Naive thymus-derived CD8-positive, alpha-beta T cell (primary cell): ENCODE results near the gene TMEFF2. TPM values are rescaled to one million over a fixed set of nuclear protein-coding genes. Genes with fewer than 3 reads are reported as not detected.
"Not testable (repeated sequence)": the region's sequence is repeated elsewhere in the genome, so short reads cannot be mapped to it uniquely, and the experiment has no call there.

ENCODE experiments used
- ATAC-seq, 2 donors: fragments of 150-1000 bp; cut with Tn5 transposase in 1 of 2; sonication (Bioruptor Pico), chemical (Tn5 transposase) in 1 of 2; 1 replicate in 1 of 2; 2 replicates in 1 of 2; pipeline ENCODE4 v1.10.0; 2021; ENCODE audit warnings: mild to moderate bottlenecking in 2 of 2, moderate library complexity in 2 of 2
- POLR2A ChIA-PET: fragments of 350-600 bp; sonication (Branson Sonifier 250); formaldehyde crosslinking; loops from one replicate; lab custom pipeline; 2021; ENCODE audit warnings: antibody characterized with exemption; lab: Charles Lee
- DNase-seq, 10 donors: peaks; one replicate each; pipeline versions ENCODE4 v3.0.0 to v3.0.0-alpha.2; 2020 to 2022
- H3K27ac Mint-ChIP-seq, 10 donors: one replicate each; pipeline ENCODE4 v1.8.0; 2020 to 2022; ENCODE audit warnings: mild to moderate bottlenecking in 10 of 10, mixed read lengths in 10 of 10, moderate library complexity in 4 of 10, inconsistent platforms in 1 of 10
- H3K27me3 Mint-ChIP-seq, 5 donors: one replicate each; pipeline ENCODE4 v1.8.0; 2021 to 2022; ENCODE audit warnings: mixed read lengths in 5 of 5
- H3K36me3 Mint-ChIP-seq, 3 donors: one replicate each; pipeline ENCODE4 v1.8.0; 2020 to 2022; ENCODE audit warnings: mixed read lengths in 3 of 3, mild to moderate bottlenecking in 2 of 3, inconsistent platforms in 1 of 3
- H3K4me1 Mint-ChIP-seq, 4 donors: one replicate each; pipeline ENCODE4 v1.8.0; 2021 to 2022; ENCODE audit warnings: mixed read lengths in 4 of 4
- H3K4me3 Mint-ChIP-seq, 10 donors: one replicate each; pipeline ENCODE4 v1.8.0; 2020 to 2022; ENCODE audit warnings: mild to moderate bottlenecking in 10 of 10, mixed read lengths in 10 of 10, moderate library complexity in 6 of 10, inconsistent platforms in 1 of 10
- H3K9me3 Mint-ChIP-seq, 9 donors: one replicate each; pipeline ENCODE4 v1.8.0; 2020 to 2022; ENCODE audit warnings: mixed read lengths in 9 of 9, mild to moderate bottlenecking in 3 of 9, inconsistent platforms in 1 of 9, moderate library complexity in 1 of 9
- polyA plus RNA-seq, 3 donors: library from polyadenylated mRNA; unstranded; fragments of 300-500 nt; fragmentation: Illumina TruSeq; gene quantifications; one replicate each; pipeline ENCODE4 v1.2.3, GENCODE V29; 2021
- total RNA-seq, 8 experiments: library from RNA in 2 of 8; stranded (reverse) in 2 of 8; gene quantifications; one replicate each; pipeline ENCODE4 v1.2.3 and lab custom pipeline; 2021 to 2026

Gene TMEFF2
- total and polyA plus RNA-seq, 5 experiments from 2014 or later = not detected

- no peaks in the 10 kb centered on the region for H3K9me3 Mint-ChIP-seq
- H3K4me3 Mint-ChIP-seq = no peak overlapping the region
- POLR2A ChIA-PET = no interaction called here
Observed at GRCh38 chr2:192140236-192140839, 54.4 kb downstream of the TMEFF2 start.

GRCh38 chr2:192139813-192140212, 54.9 kb downstream of the TMEFF2 start:
- no peak overlapping the region for H3K27ac Mint-ChIP-seq
- H3K4me3 Mint-ChIP-seq = no peak overlapping the region
- H3K36me3 Mint-ChIP-seq = no peaks in the 10 kb centered on the region
- ATAC-seq = no peak
- no peaks in the 10 kb centered on the region for H3K4me1 Mint-ChIP-seq
- DNase-seq = no peak
- POLR2A ChIA-PET = no interaction called here
- H3K27me3 Mint-ChIP-seq = peaks cover 6 to 11% (median 9%) of the 10 kb centered on the region in 5 donors
- no peaks in the 10 kb centered on the region for H3K9me3 Mint-ChIP-seq

More at GRCh38 chr2:192140236-192140839, 54.4 kb downstream of the TMEFF2 start:
- Mint-ChIP-seq H3K4me1 (no peaks in the 10 kb centered on the region), H3K36me3 (no peaks in the 10 kb centered on the region), H3K27me3 (peaks cover 6 to 11% (median 9%) of the 10 kb centered on the region in 5 donors), H3K27ac (no peak overlapping the region)
- no peak for DNase-seq
- ATAC-seq = no peak

GRCh38 chr2:192137451-192137850, 57.3 kb downstream of the TMEFF2 start:
- H3K27me3 Mint-ChIP-seq = peaks cover 7 to 20% (median 11%) of the 10 kb centered on the region in 5 donors
- POLR2A ChIA-PET = no interaction called here
- no peaks in the 10 kb centered on the region for H3K4me1 Mint-ChIP-seq
- no peaks in the 10 kb centered on the region for H3K36me3 Mint-ChIP-seq
- ATAC-seq (no peak), DNase-seq (no peak)
- H3K27ac Mint-ChIP-seq = no peak overlapping the region
- H3K4me3 Mint-ChIP-seq = no peak overlapping the region
- no peaks in the 10 kb centered on the region for H3K9me3 Mint-ChIP-seq

GRCh38 chr2:192132604-192133003, 62.1 kb downstream of the TMEFF2 start:
- H3K36me3 Mint-ChIP-seq, H3K4me3 Mint-ChIP-seq, H3K9me3 Mint-ChIP-seq, H3K27ac Mint-ChIP-seq, POLR2A ChIA-PET, H3K4me1 Mint-ChIP-seq, ATAC-seq, DNase-seq: not testable (repeated sequence)
- H3K27me3 Mint-ChIP-seq = peaks cover 0 to 20% (median 6%) of the 10 kb centered on the region in 5 donors

GRCh38 chr2:192130312-192130711, 64.4 kb downstream of the TMEFF2 start:
- H3K27ac Mint-ChIP-seq, POLR2A ChIA-PET, DNase-seq, H3K4me3 Mint-ChIP-seq, H3K36me3 Mint-ChIP-seq, ATAC-seq, H3K4me1 Mint-ChIP-seq, H3K9me3 Mint-ChIP-seq: not testable (repeated sequence)
- H3K27me3 Mint-ChIP-seq = peaks cover 0 to 23% (median 6%) of the 10 kb centered on the region in 5 donors

GRCh38 chr2:192128655-192129054, 66.1 kb downstream of the TMEFF2 start:
- POLR2A ChIA-PET = no interaction called here
- Mint-ChIP-seq H3K4me1 (no peaks in the 10 kb centered on the region), H3K9me3 (no peaks in the 10 kb centered on the region), H3K27me3 (peaks cover 0 to 19% (median 6%) of the 10 kb centered on the region in 5 donors), H3K27ac (no peak overlapping the region), H3K4me3 (no peak overlapping the region), H3K36me3 (no peaks in the 10 kb centered on the region)
- no peak for DNase-seq
- ATAC-seq = no peak

GRCh38 chr2:192127434-192127833, 67.3 kb downstream of the TMEFF2 start:
- H3K9me3 Mint-ChIP-seq = no peaks in the 10 kb centered on the region

GRCh38 chr2:192126912-192127311, 67.8 kb downstream of the TMEFF2 start:
- no peak for ATAC-seq
- peaks cover 0 to 12% (median 2%) of the 10 kb centered on the region in 5 donors for H3K27me3 Mint-ChIP-seq
- POLR2A ChIA-PET = no interaction called here

More at GRCh38 chr2:192127434-192127833, 67.3 kb downstream of the TMEFF2 start:
- H3K27me3 Mint-ChIP-seq = peaks cover 0 to 12% (median 2%) of the 10 kb centered on the region in 5 donors
- H3K36me3 Mint-ChIP-seq = no peaks in the 10 kb centered on the region
- POLR2A ChIA-PET = no interaction called here
- no peaks in the 10 kb centered on the region for H3K4me1 Mint-ChIP-seq
- H3K27ac Mint-ChIP-seq = no peak overlapping the region
- ATAC-seq (no peak), DNase-seq (no peak)
- no peak overlapping the region for H3K4me3 Mint-ChIP-seq

GRCh38 chr2:192126426-192126825, 68.3 kb downstream of the TMEFF2 start:
- ATAC-seq (no peak), DNase-seq (no peak)
- no peak overlapping the region for H3K4me3 Mint-ChIP-seq
- no peaks in the 10 kb centered on the region for H3K36me3 Mint-ChIP-seq
- POLR2A ChIA-PET = no interaction called here
- no peak overlapping the region for H3K27ac Mint-ChIP-seq
- no peaks in the 10 kb centered on the region for H3K9me3 Mint-ChIP-seq
- H3K4me1 Mint-ChIP-seq = no peaks in the 10 kb centered on the region
- peaks cover 0 to 9% (median 0%) of the 10 kb centered on the region in 5 donors for H3K27me3 Mint-ChIP-seq

More at GRCh38 chr2:192126912-192127311, 67.8 kb downstream of the TMEFF2 start:
- Mint-ChIP-seq H3K9me3 (no peaks in the 10 kb centered on the region), H3K27ac (no peak overlapping the region), H3K4me1 (no peaks in the 10 kb centered on the region), H3K4me3 (no peak overlapping the region), H3K36me3 (no peaks in the 10 kb centered on the region)
- DNase-seq = no peak

GRCh38 chr2:192124571-192124970, 70.2 kb downstream of the TMEFF2 start:
- Mint-ChIP-seq H3K36me3 (no peaks in the 10 kb centered on the region), H3K9me3 (no peaks in the 10 kb centered on the region), H3K27me3 (peaks cover 0 to 12% (median 2%) of the 10 kb centered on the region in 5 donors), H3K4me3 (no peak overlapping the region), H3K4me1 (no peaks in the 10 kb centered on the region), H3K27ac (no peak overlapping the region)
- DNase-seq = no peak
- no peak for ATAC-seq
- POLR2A ChIA-PET = no interaction called here

- Mint-ChIP-seq H3K27ac (no peak overlapping the region), H3K4me1 (no peaks in the 10 kb centered on the region), H3K36me3 (no peaks in the 10 kb centered on the region), H3K4me3 (no peak overlapping the region), H3K27me3 (peaks cover 0 to 12% (median 2%) of the 10 kb centered on the region in 5 donors), H3K9me3 (no peaks in the 10 kb centered on the region)
- no peak for ATAC-seq
- POLR2A ChIA-PET = no interaction called here
- DNase-seq = no peak
Observed at GRCh38 chr2:192123847-192124246, 70.9 kb downstream of the TMEFF2 start.

- H3K9me3 Mint-ChIP-seq = peaks cover 0 to 6% (median 0%) of the 10 kb centered on the region in 9 donors
- H3K4me1 Mint-ChIP-seq = no peaks in the 10 kb centered on the region
- H3K27me3 Mint-ChIP-seq = peaks cover 0 to 12% (median 2%) of the 10 kb centered on the region in 5 donors
- H3K27ac Mint-ChIP-seq = peak overlapping the region in 1 of 10 donors; percentile 19
- ATAC-seq = no peak
- H3K4me3 Mint-ChIP-seq = no peak overlapping the region
- no peaks in the 10 kb centered on the region for H3K36me3 Mint-ChIP-seq
- DNase-seq = no peak
- POLR2A ChIA-PET = no interaction called here
Observed at GRCh38 chr2:192122946-192123345, 71.8 kb downstream of the TMEFF2 start.

GRCh38 chr2:192122141-192122540, 72.6 kb downstream of the TMEFF2 start:
- H3K4me3 Mint-ChIP-seq = no peak overlapping the region
- no peak overlapping the region for H3K27ac Mint-ChIP-seq
- DNase-seq (no peak), ATAC-seq (no peak)
- peaks cover 0 to 12% (median 2%) of the 10 kb centered on the region in 5 donors for H3K27me3 Mint-ChIP-seq
- H3K9me3 Mint-ChIP-seq = peaks cover 0 to 11% (median 1%) of the 10 kb centered on the region in 9 donors
- POLR2A ChIA-PET = no interaction called here
- no peaks in the 10 kb centered on the region for H3K4me1 Mint-ChIP-seq
- H3K36me3 Mint-ChIP-seq = no peaks in the 10 kb centered on the region

- POLR2A ChIA-PET = no interaction called here
- Mint-ChIP-seq H3K4me3 (no peak overlapping the region), H3K9me3 (peaks cover 0 to 11% (median 2%) of the 10 kb centered on the region in 9 donors), H3K4me1 (no peaks in the 10 kb centered on the region), H3K27ac (no peak overlapping the region), H3K27me3 (peaks cover 0 to 11% (median 3%) of the 10 kb centered on the region in 5 donors), H3K36me3 (no peaks in the 10 kb centered on the region)
- no peak for ATAC-seq
- DNase-seq = no peak
Observed at GRCh38 chr2:192119536-192119935, 75.2 kb downstream of the TMEFF2 start.
